Tongue (tissue), 2 donors: ENCODE data around the gene RAB25. TPM values are rescaled to one million over a fixed set of nuclear protein-coding genes. Genes with fewer than 3 reads are reported as not detected.
A peak's percentile ranks its signal among the peaks of the same experiment; 100 is the strongest.
"Not testable (repeated sequence)": the region's sequence is repeated elsewhere in the genome, so short reads cannot be mapped to it uniquely, and the experiment has no call there.

Source experiments
- DNase-seq: peaks from one replicate; pipeline ENCODE4 v3.0.0-alpha.2; 2015
- total RNA-seq: library from RNA; depleted of rRNA; stranded (reverse); fragments of >200 nt; gene quantifications from one replicate; pipeline ENCODE4 v1.2.3, GENCODE V29; 2014

RAB25 gene
- total RNA-seq, 1 donor from 2014 or later: 13.3 TPM

- peak; percentile 75 for DNase-seq
Observed at GRCh38 chr1:156102633-156103511, 41.9 kb downstream of the RAB25 start.

DNA sequence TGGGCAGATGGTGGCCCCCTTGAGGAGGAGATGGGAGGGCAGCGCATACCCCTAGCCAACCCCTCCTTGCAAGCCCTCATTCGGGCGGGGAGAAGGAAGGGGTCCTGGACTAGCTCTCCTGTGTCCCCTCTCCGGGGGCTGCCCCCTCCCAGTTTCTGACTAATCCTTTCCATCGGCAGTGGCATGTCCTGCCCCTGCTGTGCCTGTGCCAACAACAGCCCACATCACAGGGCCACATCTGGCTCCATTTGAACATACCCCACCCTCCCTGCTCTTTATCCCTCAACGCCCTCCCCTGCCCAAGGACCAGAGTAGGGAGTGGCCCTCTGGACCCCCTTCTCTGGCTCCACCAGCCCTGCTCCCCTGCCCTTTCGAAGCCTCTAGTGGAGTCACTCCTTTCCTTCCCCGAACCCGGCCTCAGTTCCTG lies 42.6 kb downstream of the RAB25 start:
- peak; percentile 91 for DNase-seq

DNA sequence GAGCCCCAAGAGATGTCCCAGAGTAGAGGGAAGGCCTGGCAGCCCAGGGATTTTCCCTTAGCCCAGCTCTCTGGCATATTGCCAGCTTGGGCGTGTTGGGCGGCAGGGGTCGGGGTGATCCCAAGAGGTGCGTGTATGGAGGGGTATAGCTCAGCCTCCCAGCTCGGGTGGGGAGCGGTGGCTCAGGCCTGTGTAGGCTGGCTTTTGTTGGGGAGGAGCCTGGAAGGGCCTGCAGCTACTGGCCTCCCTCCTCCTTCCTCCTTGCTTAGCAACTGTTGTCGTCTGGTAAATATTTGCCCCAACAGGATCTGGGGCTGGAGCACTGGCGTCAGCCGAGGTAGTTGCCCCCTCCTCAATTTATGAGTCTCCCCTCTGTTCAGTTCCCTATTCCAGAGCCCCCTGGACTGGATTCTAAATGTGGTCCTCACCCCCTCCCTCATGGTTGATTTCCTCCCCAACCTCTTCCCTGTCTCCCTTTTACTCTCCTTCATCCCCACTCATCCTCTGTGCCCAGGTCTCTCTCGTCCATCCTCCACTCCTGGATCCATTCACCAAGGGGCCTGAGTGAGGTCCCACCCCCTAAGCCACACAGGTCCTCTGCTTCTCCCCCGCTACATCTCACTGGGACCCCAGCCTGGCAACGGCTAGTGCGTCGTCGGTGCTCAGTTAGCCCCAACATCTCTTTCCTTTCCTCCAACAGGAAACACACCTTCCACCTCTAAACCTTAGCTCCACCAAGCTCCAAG lies 43.3 kb downstream of the RAB25 start:
- peak; percentile 96 for DNase-seq

GRCh38 chr1:156104861-156105832 lies 44.2 kb downstream of the RAB25 start:
- peak; percentile 75 for DNase-seq

- DNase-seq: no peak
Observed at GRCh38 chr1:156106624-156107488, 45.9 kb downstream of the RAB25 start.

DNA sequence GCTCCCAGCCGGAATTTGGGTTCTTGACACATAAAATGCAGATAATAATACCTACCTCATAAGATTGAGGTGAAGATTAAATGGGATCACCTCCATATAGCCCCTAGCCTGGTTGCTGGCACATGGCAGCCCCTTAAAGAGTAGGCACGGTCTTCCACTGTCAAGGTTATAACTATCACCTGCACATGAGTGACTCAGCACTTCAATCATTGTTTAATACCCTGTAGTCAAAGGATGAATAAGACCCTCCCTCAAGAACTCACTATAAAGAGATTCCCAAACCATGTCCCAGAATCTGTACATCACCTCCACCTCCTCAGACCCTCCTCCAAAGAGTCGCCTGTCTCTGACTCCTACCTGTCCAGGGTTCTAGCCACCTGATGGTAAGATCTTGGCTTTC lies 47.1 kb downstream of the RAB25 start:
- DNase-seq: no peak

GRCh38 chr1:156108664-156109241 lies 47.8 kb downstream of the RAB25 start:
- DNase-seq: no peak

GRCh38 chr1:156110252-156110651 lies 49.3 kb downstream of the RAB25 start:
- no peak for DNase-seq

- no peak for DNase-seq
Observed at GRCh38 chr1:156111355-156111962, 50.5 kb downstream of the RAB25 start.

- DNase-seq: peak; percentile 93
Observed at GRCh38 chr1:156112276-156113137, 51.5 kb downstream of the RAB25 start.

GRCh38 chr1:156113282-156113950 lies 52.5 kb downstream of the RAB25 start:
- DNase-seq: peak; percentile 57

- DNase-seq: peak; percentile 97
Observed at GRCh38 chr1:156114101-156114918, 53.4 kb downstream of the RAB25 start, which contains the start of gene LMNA. Gene LMNA (plus strand): TSS chr1:156114711. CDS start chr1:156114919, 208 bp downstream.

GRCh38 chr1:156114919-156115513 lies 54.1 kb downstream of the RAB25 start:
- no peak for DNase-seq

GRCh38 chr1:156115514-156116374 lies 54.8 kb downstream of the RAB25 start:
- DNase-seq: peak; percentile 85

DNA sequence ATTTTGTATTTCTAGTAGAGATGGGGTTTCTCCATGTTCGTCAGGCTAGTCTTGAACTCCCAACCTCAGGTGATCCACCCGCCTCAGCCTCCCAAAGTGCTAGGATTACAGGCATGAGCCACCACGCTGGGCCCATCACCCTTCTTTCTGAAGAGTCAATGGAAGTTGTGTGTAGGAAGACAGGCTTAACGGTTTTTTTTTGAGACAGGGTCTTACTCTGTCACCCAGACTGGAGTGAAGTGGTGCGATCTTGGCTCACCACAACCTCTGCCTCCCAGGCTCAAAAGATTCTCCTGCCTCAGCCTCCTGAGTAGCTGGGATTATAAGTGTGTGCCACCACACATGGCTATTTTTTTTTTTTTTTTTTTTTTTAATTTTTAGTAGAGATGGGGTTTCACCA lies 55.8 kb downstream of the RAB25 start:
- DNase-seq: not testable (repeated sequence)
